DMS53 treated with DMSO at 0.1 percent for 48 hours (cell line): ENCODE measurements around the gene SFTPB.
"Not testable (repeated sequence)": the region's sequence is repeated elsewhere in the genome, so short reads cannot be mapped to it uniquely, and the experiment has no call there.

Experiments
- DNase-seq: peaks from one replicate; lab custom pipeline; 2025; ENCODE audit not compliant: unreplicated experiment; lab: John Stamatoyannopoulos, UW

SFTPB gene

GRCh38 chr2:85659324-85659981 lies 8.5 kb downstream of the SFTPB start:
- DNase-seq: no peak

DNA sequence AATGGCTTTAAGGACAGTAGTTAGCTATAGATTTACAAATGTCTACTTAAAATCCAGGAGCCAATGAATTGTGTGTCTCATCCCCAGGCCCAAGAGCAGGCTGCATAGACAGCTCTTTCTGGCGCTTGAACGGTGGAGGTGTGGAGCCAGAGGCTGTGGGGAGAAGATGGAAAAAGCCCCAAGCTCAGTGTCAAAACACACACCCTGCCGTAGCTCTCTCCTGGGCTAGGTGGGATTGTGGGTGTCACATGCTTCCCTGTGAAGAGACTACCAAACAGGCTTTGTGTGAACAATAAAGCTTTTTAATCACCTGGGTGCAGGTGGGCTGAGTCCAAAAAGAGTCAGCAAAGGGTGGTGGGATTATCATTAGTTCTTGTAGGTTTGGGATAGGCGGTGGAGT lies 10.6 kb downstream of the SFTPB start:
- not testable (repeated sequence) for DNase-seq

DNA sequence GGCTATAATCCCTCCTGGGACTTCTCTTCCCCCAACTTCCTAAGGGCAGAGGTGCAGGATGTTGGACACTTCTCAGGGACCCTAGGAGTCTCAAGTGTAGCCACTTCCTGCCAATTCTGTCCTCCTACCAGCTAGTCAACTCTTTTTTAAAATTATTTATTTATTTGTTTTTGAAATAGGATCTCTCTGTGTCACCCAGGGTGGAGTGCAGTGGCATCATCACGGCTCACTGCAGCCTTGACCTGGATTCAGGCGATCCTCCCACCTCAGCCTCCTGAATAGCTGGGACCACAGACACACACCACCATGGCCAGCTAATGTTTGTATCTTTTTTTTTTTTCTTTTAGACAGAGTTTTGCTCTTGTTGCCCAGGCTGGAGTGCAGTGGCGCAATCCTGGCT lies 11.5 kb downstream of the SFTPB start:
- DNase-seq: peak; percentile 39

GRCh38 chr2:85655961-85656417 lies 12.0 kb downstream of the SFTPB start:
- no peak for DNase-seq

DNA sequence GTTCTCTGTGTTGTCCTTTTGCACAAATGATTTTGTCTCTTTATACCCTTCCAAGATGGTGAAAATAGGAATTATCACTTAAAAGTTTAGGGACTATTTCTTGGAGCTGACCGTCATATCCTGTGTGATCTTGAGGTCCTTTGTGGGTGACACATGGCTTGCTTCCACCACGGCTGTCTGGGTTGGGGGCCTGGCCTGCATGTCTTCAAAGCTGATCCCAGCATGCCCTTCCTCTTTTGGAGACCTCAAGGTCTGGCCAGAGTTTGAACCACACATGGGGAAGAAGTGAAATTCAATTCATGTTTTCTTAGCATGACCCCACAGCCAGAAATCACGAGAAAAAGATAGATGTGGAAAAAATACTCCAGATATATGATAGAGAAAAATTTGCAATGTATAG lies 14.0 kb downstream of the SFTPB start:
- DNase-seq: no peak

- DNase-seq: no peak
Measured at GRCh38 chr2:85652056-85652455, 15.9 kb downstream of the SFTPB start.

DNA sequence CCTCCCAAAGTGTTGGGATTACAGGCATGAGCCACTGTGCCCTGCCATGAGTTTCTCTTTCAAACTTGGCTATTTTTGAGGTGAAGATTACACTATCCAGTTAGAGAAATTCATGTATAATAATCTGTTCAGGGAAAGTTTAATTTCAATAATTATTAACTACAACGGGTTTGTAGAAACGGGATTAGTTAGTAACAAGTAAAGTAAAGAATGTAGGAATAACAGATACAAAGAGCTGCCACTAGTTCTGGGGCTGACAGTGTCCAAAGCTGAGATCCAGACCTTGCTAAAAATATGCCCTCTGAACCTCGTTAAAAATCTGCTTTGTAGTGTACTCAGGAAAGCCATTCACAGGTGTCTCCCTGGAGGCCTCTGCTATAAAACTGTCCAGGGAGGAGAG lies 16.9 kb downstream of the SFTPB start:
- DNase-seq: no peak

GRCh38 chr2:85650456-85650855 lies 17.5 kb downstream of the SFTPB start:
- no peak for DNase-seq

GRCh38 chr2:85649201-85650190 lies 18.5 kb downstream of the SFTPB start:
- no peak for DNase-seq

DNA sequence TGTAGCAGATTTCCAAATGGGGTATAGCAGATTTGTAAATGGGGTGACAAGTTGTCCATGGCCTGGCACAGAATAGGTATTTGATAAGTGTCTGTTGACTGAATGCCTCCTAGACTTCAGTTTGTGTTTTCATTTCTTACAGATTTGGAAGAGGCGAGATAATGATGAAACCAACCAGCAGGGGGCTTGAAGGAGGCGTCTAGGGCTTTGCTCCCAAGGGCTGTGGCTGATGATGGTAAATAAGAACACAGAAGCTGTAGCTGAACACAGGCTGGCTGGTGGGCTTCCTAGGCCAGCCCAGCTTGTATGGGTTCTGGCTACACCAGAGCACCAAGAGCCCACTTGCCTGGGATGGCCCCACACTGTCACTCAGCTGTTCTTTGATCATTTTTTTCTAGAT lies 19.4 kb downstream of the SFTPB start:
- DNase-seq: no peak

DNA sequence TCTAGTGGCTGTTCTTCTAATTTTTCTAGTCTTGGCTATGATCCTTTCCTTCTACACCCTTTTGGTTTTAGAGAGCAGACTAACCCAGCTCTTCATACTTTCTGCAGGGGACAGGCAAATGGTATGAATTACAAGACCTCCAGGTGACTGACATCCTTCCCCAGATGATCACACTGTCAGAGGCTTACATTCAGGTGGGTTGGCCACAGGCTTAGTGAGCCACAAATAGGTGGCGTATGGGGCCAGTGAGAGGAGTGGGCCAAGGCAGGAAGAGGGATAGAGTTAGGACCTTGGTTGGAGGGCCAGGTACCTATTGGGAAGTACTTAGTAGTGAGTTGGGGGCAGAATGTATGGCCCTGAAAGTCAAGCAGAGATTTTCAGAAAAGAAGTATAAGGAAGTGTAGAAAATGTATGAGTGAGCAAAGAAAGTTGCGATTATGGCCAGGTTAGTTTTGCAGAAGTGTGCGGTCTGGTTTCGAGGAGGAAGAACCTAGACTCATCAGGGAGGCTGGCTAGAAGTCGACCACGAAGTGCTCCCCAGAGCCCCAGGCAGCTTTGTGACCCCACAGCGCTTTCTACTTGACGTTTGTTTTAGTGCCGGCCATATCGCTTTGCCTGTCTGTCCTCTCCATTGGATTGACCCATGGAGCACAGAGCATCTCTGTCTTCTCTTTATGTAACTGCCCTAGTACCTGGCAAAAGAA lies 20.0 kb downstream of the SFTPB start:
- no peak for DNase-seq

- DNase-seq: no peak
Measured at GRCh38 chr2:85646166-85646565, 21.8 kb downstream of the SFTPB start.

- DNase-seq: no peak
Measured at GRCh38 chr2:85644909-85645308, 23.1 kb downstream of the SFTPB start.

DNA sequence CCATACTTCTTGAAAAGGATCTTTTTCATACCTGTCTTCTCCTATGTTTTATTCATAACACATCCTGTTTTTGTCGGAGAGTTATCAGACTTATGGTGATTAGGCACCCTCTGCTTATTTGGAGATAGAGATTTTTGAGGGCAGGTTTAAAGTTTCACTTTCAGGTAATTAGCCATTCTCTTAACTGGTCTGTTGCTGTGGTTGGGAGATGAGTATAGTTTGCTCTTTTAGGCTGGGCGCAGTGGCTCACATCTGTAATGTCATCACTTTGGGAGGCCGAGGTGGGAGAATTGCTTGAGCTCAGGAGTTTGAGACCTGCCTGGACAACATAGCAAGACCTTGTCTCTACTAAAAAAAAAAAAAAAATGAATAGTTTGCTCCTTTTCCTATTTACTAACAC lies 25.3 kb downstream of the SFTPB start:
- no peak for DNase-seq

DNA sequence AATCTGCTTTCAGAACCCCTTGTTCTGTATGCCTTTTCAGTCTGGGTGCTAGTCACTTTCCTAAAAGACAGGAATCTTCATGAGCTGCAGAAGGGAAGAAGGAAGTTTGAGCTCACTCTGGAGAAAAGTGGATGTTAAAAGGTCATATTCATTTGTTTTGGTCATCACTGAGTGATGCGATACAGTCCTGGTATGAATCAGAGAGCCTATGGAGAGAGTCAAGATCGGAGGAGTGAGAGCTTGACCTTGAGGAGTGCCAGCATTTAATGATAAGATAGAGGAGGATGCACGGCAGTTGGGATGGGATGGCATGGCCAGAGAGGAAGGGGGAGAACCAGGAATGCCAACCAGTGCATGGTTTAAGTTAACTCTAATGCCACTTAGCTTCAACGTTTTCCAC lies 32.4 kb downstream of the SFTPB start:
- no peak for DNase-seq

DNA sequence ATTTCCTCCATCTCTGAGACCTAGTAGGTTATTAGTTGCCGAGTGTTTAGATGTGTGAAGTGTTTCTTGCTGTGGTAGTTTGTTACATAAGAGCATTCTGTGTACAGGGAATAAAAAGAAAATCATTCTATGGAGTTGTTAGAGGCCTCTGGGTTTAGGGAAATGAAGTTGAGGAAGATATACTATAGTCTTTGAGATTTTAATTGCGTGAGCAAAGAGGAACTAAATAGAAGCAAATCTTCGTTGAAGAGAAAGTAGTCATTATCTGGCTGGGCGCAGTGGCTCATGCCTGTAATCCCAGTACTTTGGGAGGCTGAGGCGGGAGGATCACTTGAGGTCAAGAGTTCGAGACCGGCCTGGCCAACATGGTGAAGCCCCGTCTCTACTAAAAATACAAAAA lies 33.0 kb downstream of the SFTPB start:
- DNase-seq: no peak

DNA sequence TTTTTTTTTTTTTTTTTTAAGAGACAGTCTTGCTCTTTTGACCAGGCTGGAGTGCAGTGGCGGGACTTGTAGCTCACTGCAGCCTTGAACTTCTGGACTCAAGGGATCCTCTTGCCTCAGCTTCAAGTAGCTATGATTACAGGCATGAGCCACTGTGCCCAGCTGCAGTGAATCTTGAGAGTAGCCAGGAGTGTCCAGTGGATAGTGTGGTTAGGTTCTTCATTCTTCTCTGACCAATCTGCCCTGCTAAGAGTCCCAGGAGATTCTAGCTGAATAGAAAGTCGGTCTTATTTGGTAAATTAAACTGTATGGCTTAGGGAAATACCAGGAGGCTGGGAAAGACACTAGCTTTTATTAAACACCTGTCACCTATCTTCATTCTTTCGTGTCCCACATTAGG lies 36.7 kb downstream of the SFTPB start:
- DNase-seq: no peak

GRCh38 chr2:85628658-85629057 lies 39.3 kb downstream of the SFTPB start:
- DNase-seq: no peak

DNA sequence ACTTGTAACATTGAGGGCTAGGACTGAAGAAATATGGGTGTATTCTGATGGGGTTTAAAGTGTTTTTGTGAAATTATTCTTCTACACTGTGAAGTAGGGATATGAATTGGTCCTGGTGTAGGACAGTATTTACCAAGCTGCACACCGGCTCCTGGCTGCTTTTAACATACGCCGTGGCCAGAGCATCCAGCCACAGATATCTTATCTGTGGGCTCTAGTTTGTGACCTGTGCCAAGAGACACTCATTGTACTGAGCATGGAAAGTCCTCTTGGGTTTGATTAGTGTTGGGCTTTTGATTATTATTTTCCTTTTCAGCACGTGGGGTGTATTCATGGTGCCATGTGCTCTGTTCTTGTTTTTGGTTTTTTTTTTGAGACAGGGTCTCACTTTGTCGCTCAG lies 44.0 kb downstream of the SFTPB start:
- no peak for DNase-seq

DNA sequence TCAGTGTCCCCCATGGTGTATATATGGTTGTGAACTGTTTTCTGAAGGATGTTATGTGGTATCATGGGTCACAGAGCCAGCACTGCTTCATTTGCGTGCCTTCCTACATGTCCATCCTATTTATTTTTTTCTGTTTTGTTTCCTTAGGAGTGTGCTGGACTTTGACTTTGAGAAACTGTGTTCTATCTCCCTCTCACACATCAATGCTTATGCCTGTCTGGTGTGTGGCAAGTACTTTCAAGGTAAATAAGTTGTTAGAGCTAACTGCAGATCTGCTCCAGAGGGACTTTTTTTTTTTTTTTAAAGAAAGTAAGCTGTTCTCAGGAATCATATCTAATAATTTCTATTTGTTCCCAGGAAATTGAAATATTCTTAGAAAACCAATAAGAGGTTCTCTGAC lies 46.7 kb downstream of the SFTPB start:
- DNase-seq: no peak

GRCh38 chr2:85619617-85620016 lies 48.4 kb downstream of the SFTPB start:
- DNase-seq: no peak

DNA sequence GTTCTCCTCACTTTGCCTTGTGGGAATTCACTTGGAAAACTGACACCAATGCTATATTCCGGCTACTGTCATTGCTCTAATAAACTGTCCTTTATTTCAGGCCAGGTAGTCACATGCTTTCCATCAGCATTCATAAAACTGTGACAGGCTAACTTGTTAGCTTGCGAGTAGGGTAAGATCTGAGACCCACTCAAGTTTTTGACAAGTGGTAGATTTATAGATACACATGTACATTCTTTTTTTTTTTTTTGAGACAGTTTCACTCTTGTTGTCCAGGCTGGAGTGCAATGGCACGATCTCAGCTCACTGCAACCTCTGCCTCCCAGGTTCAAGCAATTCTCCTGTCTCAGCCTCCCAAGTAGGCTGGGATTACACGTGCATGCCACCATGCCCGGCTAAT lies 50.3 kb downstream of the SFTPB start:
- DNase-seq: not testable (repeated sequence)
